ENCODE results near the gene STX18. TPM values are rescaled to one million over a fixed set of nuclear protein-coding genes. Genes with fewer than 3 reads are reported as not detected.

STX18 gene
- total RNA-seq, 1 donor from 2014 or later: 33.9 TPM

- no peak overlapping the region for H2AFZ ChIP-seq (replicated peaks)
- no peaks in the 10 kb centered on the region for H3K27me3 ChIP-seq
- Mint-ChIP-seq H3K9me3 (no peaks in the 10 kb centered on the region), H3K36me3 (peaks cover 2% of the 10 kb centered on the region), H3K27ac (peak overlapping the region; percentile 50), H3K4me3 (no peak overlapping the region), H3K4me1 (peaks cover 63% of the 10 kb centered on the region), H3K27me3 (ENCODE audit: insufficient read depth, low read depth) (no peaks in the 10 kb centered on the region)
- no peaks in the 10 kb centered on the region for H3F3A ChIP-seq (ENCODE audit: low read depth)
- no peaks in the 10 kb centered on the region for H3K4me1 ChIP-seq
- H3K4me2 ChIP-seq: no peak overlapping the region
- peaks cover 9% of the 10 kb centered on the region for H4K20me1 ChIP-seq (ENCODE audit: low read depth)
- H3K79me2 ChIP-seq (ENCODE audit: low read depth): peaks cover 8% of the 10 kb centered on the region
- no peak for TF ChIP-seq CTCF (IDR thresholded peaks at IDR 0.05)
- H3K9me3 ChIP-seq (ENCODE audit: low read depth): no peaks in the 10 kb centered on the region
- no peak overlapping the region for H3K27ac ChIP-seq
- H3K9ac ChIP-seq: no peak overlapping the region
- H3K36me3 ChIP-seq: no peaks in the 10 kb centered on the region
- DNase-seq (ENCODE audit: low spot score): no peak
- H3K4me3 ChIP-seq: no peak overlapping the region
Observed at GRCh38 chr4:4496592-4497372, 45.1 kb downstream of the STX18 start.

- H4K20me1 ChIP-seq (ENCODE audit: low read depth): peaks cover 7% of the 10 kb centered on the region
- no peaks in the 10 kb centered on the region for H3F3A ChIP-seq (ENCODE audit: low read depth)
- H3K36me3 Mint-ChIP-seq: peaks cover 2% of the 10 kb centered on the region
- no peak overlapping the region for H3K4me3 Mint-ChIP-seq
- H2AFZ ChIP-seq (replicated peaks): no peak overlapping the region
- H3K79me2 ChIP-seq (ENCODE audit: low read depth): peaks cover 4% of the 10 kb centered on the region
- no peak overlapping the region for H3K4me2 ChIP-seq
- H3K9ac ChIP-seq: no peak overlapping the region
- H3K27me3 ChIP-seq: no peaks in the 10 kb centered on the region
- no peaks in the 10 kb centered on the region for H3K4me1 ChIP-seq
- no peak overlapping the region for H3K27ac ChIP-seq
- H3K9me3 Mint-ChIP-seq: no peaks in the 10 kb centered on the region
- no peaks in the 10 kb centered on the region for H3K27me3 Mint-ChIP-seq (ENCODE audit: insufficient read depth, low read depth)
- no peaks in the 10 kb centered on the region for H3K36me3 ChIP-seq
- no peak overlapping the region for H3K4me3 ChIP-seq
- DNase-seq (ENCODE audit: low spot score): no peak
- H3K4me1 Mint-ChIP-seq: peaks cover 66% of the 10 kb centered on the region
- no peak overlapping the region for H3K27ac Mint-ChIP-seq
- no peak for TF ChIP-seq EZH2 (IDR thresholded peaks at IDR 0.05)
- TF ChIP-seq EZH2phosphoT487 (IDR thresholded peaks at IDR 0.05): no peak
- no peak for TF ChIP-seq CTCF (IDR thresholded peaks at IDR 0.05)
- H3K9me3 ChIP-seq (ENCODE audit: low read depth): no peaks in the 10 kb centered on the region
Observed at GRCh38 chr4:4494882-4495281, 47.0 kb downstream of the STX18 start.

- Histone ChIP-seq H3K4me2 (no peak overlapping the region), H4K20me1 (ENCODE audit: low read depth) (peaks cover 10% of the 10 kb centered on the region), H3K9me3 (ENCODE audit: low read depth) (no peaks in the 10 kb centered on the region), H2AFZ (replicated peaks) (no peak overlapping the region), H3F3A (ENCODE audit: low read depth) (peaks cover 6% of the 10 kb centered on the region), H3K4me1 (no peaks in the 10 kb centered on the region), H3K27ac (no peak overlapping the region), H3K36me3 (no peaks in the 10 kb centered on the region), H3K9ac (no peak overlapping the region), H3K79me2 (ENCODE audit: low read depth) (no peaks in the 10 kb centered on the region), H3K27me3 (no peaks in the 10 kb centered on the region), H3K4me3 (no peak overlapping the region)
- Mint-ChIP-seq H3K4me1 (peaks cover 52% of the 10 kb centered on the region), H3K36me3 (peaks cover 2% of the 10 kb centered on the region), H3K4me3 (no peak overlapping the region), H3K27ac (no peak overlapping the region), H3K27me3 (ENCODE audit: insufficient read depth, low read depth) (no peaks in the 10 kb centered on the region), H3K9me3 (no peaks in the 10 kb centered on the region)
- no peak for DNase-seq (ENCODE audit: low spot score)
- TF ChIP-seq CTCF (IDR thresholded peaks at IDR 0.05) (no peak), EZH2phosphoT487 (IDR thresholded peaks at IDR 0.05) (no peak), EZH2 (IDR thresholded peaks at IDR 0.05) (no peak)
Observed at GRCh38 chr4:4492161-4492847, 49.5 kb downstream of the STX18 start.

All from neural progenitor cell (in vitro differentiated cells).